Astrocyte (in vitro differentiated cells and primary cell): ENCODE results near the gene PAGR1. TPM values are rescaled to one million over a fixed set of nuclear protein-coding genes. Genes with fewer than 3 reads are reported as not detected.
A peak's percentile ranks its signal among the peaks of the same experiment; 100 is the strongest.

Experiments
- DNase-seq: peaks from one replicate; pipeline ENCODE4 v3.0.0-alpha.2; 2010; ENCODE audit warnings: low read depth
- FAIRE-seq: peaks from 2 replicates; lab custom pipeline; 2011; peaks lifted over from hg19 to GRCh38; lab: Jason Lieb, UNC
- H2AFZ ChIP-seq: 2 replicates; pipeline ENCODE4 v1.6.0; 2012; ENCODE audit warnings: low read depth, low read length, inconsistent platforms
- H3K27ac ChIP-seq: 2 replicates; pipeline ENCODE4 v1.5.1; 2011; ENCODE audit warnings: low read depth, low read length, inconsistent platforms
- H3K27me3 ChIP-seq: 2 replicates; pipeline ENCODE4 v1.6.0; 2011; ENCODE audit warnings: low read length, inconsistent platforms; ENCODE audit not compliant: insufficient read depth
- H3K36me3 ChIP-seq: 2 replicates; pipeline ENCODE4 v1.5.1; 2011; ENCODE audit warnings: low read length, inconsistent platforms; ENCODE audit not compliant: insufficient read depth
- H3K4me1 ChIP-seq: 2 replicates; pipeline ENCODE4 v1.5.1; 2011; ENCODE audit warnings: low read length, inconsistent platforms; ENCODE audit not compliant: insufficient read depth
- H3K4me2 ChIP-seq: 2 replicates; pipeline ENCODE4 v1.6.0; 2012; ENCODE audit warnings: low read length, inconsistent platforms
- H3K4me3 ChIP-seq: 2 replicates; pipeline ENCODE4 v1.5.1; 2011; ENCODE audit warnings: low read depth, mild to moderate bottlenecking, low read length, inconsistent platforms; ENCODE audit not compliant: insufficient read depth
- H3K79me2 ChIP-seq: 2 replicates; pipeline ENCODE4 v1.6.0; 2012; ENCODE audit warnings: mild to moderate bottlenecking, low read length, inconsistent platforms; ENCODE audit not compliant: insufficient read depth
- H3K9ac ChIP-seq: 2 replicates; pipeline ENCODE4 v1.6.0; 2012; ENCODE audit warnings: mild to moderate bottlenecking, low read length, inconsistent platforms
- H3K9me3 ChIP-seq: 2 replicates; pipeline ENCODE4 v1.5.1; 2012; ENCODE audit warnings: low read depth, mild to moderate bottlenecking, low read length, inconsistent platforms; ENCODE audit not compliant: insufficient read depth
- H4K20me1 ChIP-seq: 2 replicates; pipeline ENCODE4 v1.6.0; 2012; ENCODE audit warnings: low read length, inconsistent platforms; ENCODE audit not compliant: insufficient read depth
- H3K27ac Mint-ChIP-seq: one replicate; pipeline ENCODE4 v1.8.0; 2021; ENCODE audit warnings: mild to moderate bottlenecking, mixed read lengths; ENCODE audit not compliant: unreplicated experiment
- H3K27me3 Mint-ChIP-seq: one replicate; pipeline ENCODE4 v1.8.0; 2021; ENCODE audit warnings: low read depth, mixed read lengths; ENCODE audit not compliant: unreplicated experiment
- H3K36me3 Mint-ChIP-seq: one replicate; pipeline ENCODE4 v1.8.0; 2021; ENCODE audit warnings: low read depth, mixed read lengths; ENCODE audit not compliant: unreplicated experiment
- H3K4me1 Mint-ChIP-seq: one replicate; pipeline ENCODE4 v1.8.0; 2021; ENCODE audit warnings: low read depth, mixed read lengths; ENCODE audit not compliant: unreplicated experiment
- H3K4me3 Mint-ChIP-seq: one replicate; pipeline ENCODE4 v1.8.0; 2021; ENCODE audit warnings: mild to moderate bottlenecking, moderate library complexity, mixed read lengths; ENCODE audit not compliant: unreplicated experiment
- H3K9me3 Mint-ChIP-seq: one replicate; pipeline ENCODE4 v1.8.0; 2021; ENCODE audit warnings: mild to moderate bottlenecking, mixed read lengths; ENCODE audit not compliant: unreplicated experiment
- EZH2 ChIP-seq: IDR thresholded peaks from 2 replicates; pipeline ENCODE4 v1.6.1; 2012; ENCODE audit warnings: mild to moderate bottlenecking, low read length, inconsistent platforms; ENCODE audit not compliant: insufficient read depth
- total RNA-seq: library from RNA; stranded (reverse); gene quantifications from 2 replicates; pipeline ENCODE4 v1.2.1, GENCODE V29; 2021
- TF ChIP-seq, protein P1 (sequence below): IDR thresholded peaks from 2 replicates; pipeline ENCODE4 v1.5.1; 2011; ENCODE audit warnings: low read depth, mild to moderate bottlenecking, inconsistent platforms, low read length, moderate library complexity; ENCODE audit not compliant: insufficient read depth

The PAGR1 gene
- total RNA-seq, 1 donor from 2014 or later: 20.8 TPM

DNA sequence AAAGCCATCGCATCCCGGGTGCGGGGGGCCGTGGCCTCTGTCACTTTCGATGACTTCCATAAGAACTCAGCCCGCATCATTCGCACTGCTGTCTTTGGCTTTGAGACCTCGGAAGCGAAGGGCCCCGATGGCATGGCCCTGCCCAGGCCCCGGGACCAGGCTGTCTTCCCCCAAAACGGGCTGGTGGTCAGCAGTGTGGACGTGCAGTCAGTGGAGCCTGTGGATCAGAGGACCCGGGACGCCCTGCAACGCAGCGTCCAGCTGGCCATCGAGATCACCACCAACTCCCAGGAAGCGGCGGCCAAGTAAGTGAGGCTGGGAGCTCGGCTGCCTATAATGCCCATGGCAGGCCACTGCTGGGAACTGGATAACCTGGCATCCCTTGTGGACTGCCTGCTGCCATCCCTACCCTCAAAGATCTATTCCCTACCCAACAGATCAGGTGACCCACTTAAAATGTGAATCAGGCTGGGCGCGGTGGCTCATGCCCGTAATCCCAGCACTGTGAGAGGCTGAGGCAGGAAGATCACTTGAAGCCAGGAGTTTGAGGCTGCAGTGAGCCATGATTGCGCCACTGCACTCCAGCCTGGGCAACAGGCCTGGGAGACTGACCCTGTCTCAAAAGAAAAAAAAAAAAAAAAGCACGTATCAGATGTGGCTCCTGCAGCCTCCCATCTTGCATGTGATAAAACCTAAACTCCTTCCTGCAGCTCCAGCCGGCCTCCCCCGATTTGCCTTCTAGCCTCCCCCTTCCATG is 28.8 kb downstream of the PAGR1 start:
- H3K79me2 ChIP-seq: no peaks in the 10 kb centered on the region
- H3K9me3 Mint-ChIP-seq: no peaks in the 10 kb centered on the region
- H3K27ac ChIP-seq: no peak overlapping the region
- peaks cover 15% of the 10 kb centered on the region for H3K36me3 Mint-ChIP-seq
- H3K27ac Mint-ChIP-seq: no peak overlapping the region
- TF ChIP-seq, protein P1, sequence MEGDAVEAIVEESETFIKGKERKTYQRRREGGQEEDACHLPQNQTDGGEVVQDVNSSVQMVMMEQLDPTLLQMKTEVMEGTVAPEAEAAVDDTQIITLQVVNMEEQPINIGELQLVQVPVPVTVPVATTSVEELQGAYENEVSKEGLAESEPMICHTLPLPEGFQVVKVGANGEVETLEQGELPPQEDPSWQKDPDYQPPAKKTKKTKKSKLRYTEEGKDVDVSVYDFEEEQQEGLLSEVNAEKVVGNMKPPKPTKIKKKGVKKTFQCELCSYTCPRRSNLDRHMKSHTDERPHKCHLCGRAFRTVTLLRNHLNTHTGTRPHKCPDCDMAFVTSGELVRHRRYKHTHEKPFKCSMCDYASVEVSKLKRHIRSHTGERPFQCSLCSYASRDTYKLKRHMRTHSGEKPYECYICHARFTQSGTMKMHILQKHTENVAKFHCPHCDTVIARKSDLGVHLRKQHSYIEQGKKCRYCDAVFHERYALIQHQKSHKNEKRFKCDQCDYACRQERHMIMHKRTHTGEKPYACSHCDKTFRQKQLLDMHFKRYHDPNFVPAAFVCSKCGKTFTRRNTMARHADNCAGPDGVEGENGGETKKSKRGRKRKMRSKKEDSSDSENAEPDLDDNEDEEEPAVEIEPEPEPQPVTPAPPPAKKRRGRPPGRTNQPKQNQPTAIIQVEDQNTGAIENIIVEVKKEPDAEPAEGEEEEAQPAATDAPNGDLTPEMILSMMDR: no peak
- no peak for TF ChIP-seq EZH2
- peaks cover 17% of the 10 kb centered on the region for H4K20me1 ChIP-seq
- H3K4me1 Mint-ChIP-seq: peaks cover 5% of the 10 kb centered on the region
- no peak overlapping the region for H3K4me3 ChIP-seq
- no peaks in the 10 kb centered on the region for H3K4me1 ChIP-seq
- H3K4me3 Mint-ChIP-seq: no peak overlapping the region
- FAIRE-seq: no peak
- H2AFZ ChIP-seq: no peak overlapping the region
- H3K27me3 Mint-ChIP-seq: peaks cover 5% of the 10 kb centered on the region
- DNase-seq: no peak
- H3K36me3 ChIP-seq: peaks cover 26% of the 10 kb centered on the region
- H3K27me3 ChIP-seq: no peaks in the 10 kb centered on the region
- no peak overlapping the region for H3K9ac ChIP-seq
- H3K9me3 ChIP-seq: no peaks in the 10 kb centered on the region
- no peak overlapping the region for H3K4me2 ChIP-seq

DNA sequence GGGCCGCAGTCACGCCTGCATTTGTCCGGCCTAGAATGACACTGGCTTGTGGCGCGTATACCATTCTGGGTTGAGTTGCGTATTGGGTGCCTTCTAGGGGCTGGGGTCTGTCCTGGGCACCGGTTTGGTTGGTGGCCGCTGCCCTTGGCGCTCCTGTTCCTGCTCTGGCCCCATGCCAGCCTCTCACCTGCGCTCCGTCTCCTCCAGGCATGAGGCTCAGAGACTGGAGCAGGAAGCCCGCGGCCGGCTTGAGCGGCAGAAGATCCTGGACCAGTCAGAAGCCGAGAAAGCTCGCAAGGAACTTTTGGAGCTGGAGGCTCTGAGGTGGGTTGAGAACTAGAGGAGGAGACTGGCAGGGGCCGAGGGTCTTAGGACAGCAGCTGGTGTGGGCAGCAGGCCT is 29.7 kb downstream of the PAGR1 start:
- Histone ChIP-seq H3K9ac (no peak overlapping the region), H3K27me3 (no peaks in the 10 kb centered on the region), H4K20me1 (peaks cover 13% of the 10 kb centered on the region), H3K4me3 (no peak overlapping the region), H3K79me2 (no peaks in the 10 kb centered on the region), H3K4me1 (no peaks in the 10 kb centered on the region), H3K36me3 (peaks cover 23% of the 10 kb centered on the region), H2AFZ (no peak overlapping the region), H3K4me2 (no peak overlapping the region), H3K9me3 (no peaks in the 10 kb centered on the region), H3K27ac (no peak overlapping the region)
- H3K27ac Mint-ChIP-seq: peak overlapping the region; percentile 69
- peaks cover 17% of the 10 kb centered on the region for H3K36me3 Mint-ChIP-seq
- no peak for FAIRE-seq
- H3K27me3 Mint-ChIP-seq: peaks cover 5% of the 10 kb centered on the region
- peaks cover 5% of the 10 kb centered on the region for H3K4me1 Mint-ChIP-seq
- H3K9me3 Mint-ChIP-seq: no peaks in the 10 kb centered on the region
- no peak for DNase-seq
- TF ChIP-seq EZH2: no peak
- TF ChIP-seq, protein P1: no peak
- no peak overlapping the region for H3K4me3 Mint-ChIP-seq
